Prostate gland (tissue), 2 donors: ENCODE measurements around the gene LYRM4.

Experiments used
- POLR2A ChIP-seq: fragments of 450-650 bp; IDR thresholded peaks from one replicate; pipeline ENCODE4 v1.6.1; 2016; ENCODE audit warnings: antibody characterized with exemption, mild to moderate bottlenecking
- POLR2AphosphoS5 ChIP-seq: sonication (generic); formaldehyde crosslinking; IDR thresholded peaks from one replicate; pipeline ENCODE4 v1.6.1; 2017; ENCODE audit warnings: antibody characterized with exemption
- TF ChIP-seq, protein P1 (sequence below), 4 experiments: fragments of 200-600 bp in 2 of 4; fragments of 450-650 bp in 2 of 4; sonication (generic) in 2 of 4; IDR thresholded peaks; 1 replicate in 3 of 4; 2 replicates in 1 of 4; pipeline ENCODE4 v1.5.1; 2016 to 2019; ENCODE audit warnings: antibody characterized with exemption in 4 of 4, mild to moderate bottlenecking in 2 of 4, moderate library complexity in 2 of 4

DNA sequence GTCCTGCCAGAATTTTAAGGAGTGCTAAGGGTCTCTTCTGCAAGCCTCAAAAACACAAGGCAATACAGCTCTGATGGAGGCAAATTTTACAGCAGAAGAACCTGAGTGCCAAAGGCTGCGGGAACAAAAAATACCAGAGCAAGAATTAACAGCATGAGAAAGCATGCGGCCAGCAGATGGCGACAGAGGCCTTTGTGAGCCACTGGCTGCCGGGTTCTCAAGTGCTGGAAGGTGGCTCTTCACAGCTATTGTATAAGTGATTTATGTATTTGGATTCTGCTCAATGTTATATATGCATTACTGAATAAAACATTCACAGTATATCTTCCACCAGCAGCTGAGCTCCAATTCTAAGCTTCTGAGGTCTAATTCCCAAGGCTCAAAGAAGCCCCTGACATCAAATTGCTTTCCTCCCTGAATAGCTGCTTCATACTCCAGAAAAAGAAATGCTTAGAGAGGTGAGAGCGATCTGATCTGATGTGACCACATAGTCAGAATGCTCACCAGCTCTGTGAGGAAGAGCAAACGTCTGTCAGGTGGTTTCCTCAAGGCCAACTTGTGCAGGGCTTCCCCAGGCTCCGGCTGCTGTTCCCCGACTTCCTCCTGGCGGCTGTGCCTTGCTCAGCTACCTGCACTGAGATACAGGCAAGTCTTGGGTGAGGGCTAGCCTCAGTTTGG is 117.0 kb downstream of the LYRM4 start:
- TF ChIP-seq, protein P1, sequence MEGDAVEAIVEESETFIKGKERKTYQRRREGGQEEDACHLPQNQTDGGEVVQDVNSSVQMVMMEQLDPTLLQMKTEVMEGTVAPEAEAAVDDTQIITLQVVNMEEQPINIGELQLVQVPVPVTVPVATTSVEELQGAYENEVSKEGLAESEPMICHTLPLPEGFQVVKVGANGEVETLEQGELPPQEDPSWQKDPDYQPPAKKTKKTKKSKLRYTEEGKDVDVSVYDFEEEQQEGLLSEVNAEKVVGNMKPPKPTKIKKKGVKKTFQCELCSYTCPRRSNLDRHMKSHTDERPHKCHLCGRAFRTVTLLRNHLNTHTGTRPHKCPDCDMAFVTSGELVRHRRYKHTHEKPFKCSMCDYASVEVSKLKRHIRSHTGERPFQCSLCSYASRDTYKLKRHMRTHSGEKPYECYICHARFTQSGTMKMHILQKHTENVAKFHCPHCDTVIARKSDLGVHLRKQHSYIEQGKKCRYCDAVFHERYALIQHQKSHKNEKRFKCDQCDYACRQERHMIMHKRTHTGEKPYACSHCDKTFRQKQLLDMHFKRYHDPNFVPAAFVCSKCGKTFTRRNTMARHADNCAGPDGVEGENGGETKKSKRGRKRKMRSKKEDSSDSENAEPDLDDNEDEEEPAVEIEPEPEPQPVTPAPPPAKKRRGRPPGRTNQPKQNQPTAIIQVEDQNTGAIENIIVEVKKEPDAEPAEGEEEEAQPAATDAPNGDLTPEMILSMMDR (IDR thresholded peaks at IDR 0.05) = peak; percentile 86 to 94 (median 88)
- TF ChIP-seq POLR2A = no peak
- TF ChIP-seq POLR2AphosphoS5 = peak; percentile 51
